OCI-M2 (cell line): ENCODE measurements around the gene NT5C3B.
"Not testable (repeated sequence)": the region's sequence is repeated elsewhere in the genome, so short reads cannot be mapped to it uniquely, and the experiment has no call there.

Experiments used
- DNase-seq: peaks from one replicate; lab custom pipeline; 2025; ENCODE audit not compliant: unreplicated experiment; lab: John Stamatoyannopoulos, UW

The NT5C3B gene

DNA sequence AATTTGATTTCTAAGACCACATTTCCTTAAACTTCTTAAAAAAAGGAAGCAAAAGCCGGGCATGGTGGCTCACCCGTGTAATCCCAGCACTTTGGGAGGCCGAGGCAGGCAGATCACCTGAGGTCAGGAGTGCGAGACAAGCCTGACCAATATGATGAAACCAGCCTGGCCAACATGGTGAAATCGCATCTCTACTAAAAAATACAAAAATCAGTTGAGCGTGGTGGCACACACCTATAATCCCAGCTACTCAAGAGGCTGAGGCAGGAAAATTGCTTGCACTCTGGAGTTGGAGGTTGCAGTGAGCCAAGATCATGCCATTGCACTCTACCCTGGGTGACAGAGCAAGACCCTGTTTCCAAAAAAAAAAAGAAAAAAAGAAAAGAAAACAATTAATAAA is 4.7 kb upstream of the NT5C3B start:
- DNase-seq: not testable (repeated sequence)

GRCh38 chr17:41839448-41839847 is 3.4 kb upstream of the NT5C3B start:
- not testable (repeated sequence) for DNase-seq

DNA sequence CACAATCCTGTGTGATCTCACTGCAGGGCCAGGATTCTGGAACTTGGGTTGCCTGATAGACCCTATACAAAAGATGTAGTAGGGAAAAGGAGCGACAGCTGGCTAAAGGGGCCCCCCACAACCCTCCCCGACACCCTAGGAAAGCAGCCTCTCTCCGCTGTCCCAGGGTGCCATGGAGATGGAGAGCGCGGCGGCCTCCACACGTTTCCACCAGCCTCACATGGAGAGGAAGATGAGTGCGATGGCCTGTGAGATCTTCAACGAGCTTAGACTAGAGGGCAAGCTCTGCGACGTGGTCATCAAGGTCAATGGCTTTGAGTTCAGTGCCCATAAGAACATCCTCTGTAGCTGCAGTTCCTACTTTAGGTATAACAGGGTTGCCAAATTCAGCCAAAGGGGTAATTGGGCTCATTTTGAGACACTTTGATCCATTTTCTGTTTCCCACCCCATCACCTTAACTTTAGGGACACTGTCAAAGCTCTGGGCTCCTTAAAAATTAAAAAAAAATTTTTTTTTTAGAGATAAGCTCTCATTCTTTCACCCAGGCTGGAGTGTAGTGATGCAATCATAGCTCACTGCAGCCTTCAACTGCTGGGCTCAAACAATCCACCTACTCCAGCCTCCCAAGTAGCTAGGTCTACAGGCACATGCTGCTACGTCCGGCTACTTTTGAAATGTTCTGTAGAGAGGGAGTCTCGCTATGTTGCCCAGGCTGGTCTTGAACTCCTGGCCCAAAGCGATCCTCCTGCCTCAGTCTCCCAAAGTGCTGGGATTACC is 1.9 kb upstream of the NT5C3B start, which contains the start of gene KLHL10:
KLHL10 (plus strand) TSS at position 65 of the 778 bp plus-strand sequence; CDS start at position 173, 108 bp downstream.
- no peak for DNase-seq

DNA sequence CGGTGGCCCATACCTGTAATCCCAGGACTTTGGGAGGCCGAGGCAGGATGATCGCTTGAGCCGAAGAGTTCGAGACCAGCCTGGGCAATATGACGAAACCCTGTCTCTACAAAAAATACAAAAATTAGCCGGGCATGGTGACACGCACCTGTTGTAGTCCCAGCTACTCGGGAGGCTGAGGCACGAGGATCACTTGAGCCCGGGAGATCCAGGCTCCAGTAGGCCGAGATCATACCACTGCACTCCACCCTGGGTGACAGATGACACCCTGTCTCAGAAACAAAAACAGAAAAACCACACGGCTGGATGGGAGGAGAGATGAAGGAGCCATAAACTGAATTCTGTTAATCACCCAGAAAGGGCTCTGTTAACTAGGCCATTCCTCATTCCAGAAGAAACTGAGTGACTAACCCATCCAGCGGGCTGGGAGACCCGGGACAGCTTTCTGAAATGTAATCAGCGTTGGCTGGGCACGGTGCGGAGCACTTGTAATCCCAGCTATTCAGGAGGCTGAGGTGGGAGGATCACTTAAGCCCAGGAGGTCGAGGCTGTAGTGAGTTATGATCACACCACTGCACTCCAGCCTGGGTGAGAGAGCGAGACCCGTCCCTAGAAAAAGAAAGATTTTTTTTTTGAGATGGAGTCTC is 641 bp upstream of the NT5C3B start:
- DNase-seq: no peak

DNA sequence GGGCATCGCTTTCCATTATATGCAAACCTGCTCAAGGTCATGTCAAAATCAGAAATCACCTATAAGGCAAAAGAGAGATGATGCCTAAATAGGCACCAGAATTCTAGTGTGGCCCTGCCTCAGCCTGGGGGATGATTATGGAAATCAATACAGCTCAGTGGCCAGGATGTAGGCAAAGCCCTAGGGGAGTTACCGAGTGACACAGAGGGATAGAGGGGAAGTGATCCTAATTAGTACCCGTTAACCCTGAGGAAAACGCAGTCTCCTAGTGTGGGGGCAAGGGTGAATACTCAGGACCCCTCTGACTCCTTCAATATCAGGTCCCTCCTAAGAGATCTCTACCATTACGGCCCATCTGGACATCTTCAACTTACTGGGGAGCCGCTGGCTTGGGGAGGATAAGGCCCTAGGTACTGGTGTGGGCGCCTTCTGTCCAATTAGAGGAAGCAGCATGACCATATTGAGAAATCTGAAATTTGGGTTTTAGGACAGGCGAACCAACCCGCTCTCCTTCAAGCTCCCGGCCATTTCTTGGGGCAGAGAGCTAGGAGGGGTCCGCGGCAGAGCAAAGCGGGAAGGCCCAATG is 725 bp downstream of the NT5C3B start:
- DNase-seq: no peak

DNA sequence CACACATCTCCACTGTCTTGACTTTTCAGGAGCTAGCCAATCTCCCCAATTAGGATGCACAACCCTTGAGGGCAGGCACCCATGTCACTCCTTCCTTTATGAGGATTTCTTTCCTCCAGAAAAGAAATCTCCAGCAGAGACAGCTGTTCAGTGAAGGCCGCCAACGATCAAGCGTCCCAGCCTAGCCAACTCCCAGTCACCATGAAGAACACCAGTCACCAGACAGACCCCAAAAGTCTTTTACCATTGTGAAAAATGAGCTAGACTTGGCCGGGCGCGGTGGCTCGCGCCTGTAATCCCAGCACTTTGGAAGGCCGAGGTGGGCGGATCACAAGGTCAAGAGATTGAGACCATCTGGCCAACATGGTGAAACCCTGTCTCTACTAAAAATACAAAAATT is 6.1 kb downstream of the NT5C3B start:
- not testable (repeated sequence) for DNase-seq

- DNase-seq: no peak
These were observed 10.7 kb downstream of the NT5C3B start for GRCh38 chr17:41825175-41825845.

DNA sequence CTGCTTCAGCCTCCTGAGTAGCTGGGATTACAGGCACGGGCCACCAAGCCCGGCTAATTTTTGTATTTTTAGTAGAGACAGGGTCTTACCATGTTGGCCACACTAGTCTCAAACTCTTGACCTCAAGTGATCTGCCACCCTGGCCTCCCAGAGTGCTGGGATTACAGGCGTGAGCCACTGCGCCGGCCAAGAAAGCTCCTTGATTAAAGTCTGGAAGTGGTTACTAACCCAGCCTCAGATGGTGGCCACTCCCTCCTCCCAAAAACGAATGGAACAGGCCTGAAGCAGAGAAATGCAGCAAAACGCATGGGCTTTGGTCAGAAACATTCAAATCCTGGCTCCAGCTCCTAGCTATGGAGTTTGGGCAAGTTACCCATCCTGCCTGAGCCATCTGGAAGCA is 11.9 kb downstream of the NT5C3B start:
- no peak for DNase-seq

GRCh38 chr17:41823580-41823979 is 12.5 kb downstream of the NT5C3B start:
- no peak for DNase-seq

- DNase-seq: no peak
These were observed 12.9 kb downstream of the NT5C3B start for GRCh38 chr17:41823141-41823524.

- no peak for DNase-seq
These were observed 13.6 kb downstream of the NT5C3B start for GRCh38 chr17:41822216-41823140.

- no peak for DNase-seq
These were observed 14.3 kb downstream of the NT5C3B start for GRCh38 chr17:41821776-41822175.

DNA sequence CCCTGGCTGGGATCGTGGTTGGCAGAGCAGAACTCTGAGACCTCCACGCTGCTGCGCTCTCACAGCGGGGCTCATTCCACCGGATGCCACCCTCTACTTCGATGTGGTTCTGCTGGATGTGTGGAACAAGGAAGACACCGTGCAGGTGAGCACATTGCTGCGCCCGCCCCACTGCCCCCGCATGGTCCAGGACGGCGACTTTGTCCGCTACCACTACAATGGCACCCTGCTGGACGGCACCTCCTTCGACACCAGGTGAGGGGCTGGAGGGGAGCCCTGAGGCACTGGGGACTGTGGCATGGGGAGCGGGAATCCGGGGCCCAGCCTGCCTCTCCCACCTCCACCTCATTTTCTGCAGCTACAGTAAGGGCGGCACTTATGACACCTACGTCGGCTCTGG is 18.0 kb downstream of the NT5C3B start:
- no peak for DNase-seq

DNA sequence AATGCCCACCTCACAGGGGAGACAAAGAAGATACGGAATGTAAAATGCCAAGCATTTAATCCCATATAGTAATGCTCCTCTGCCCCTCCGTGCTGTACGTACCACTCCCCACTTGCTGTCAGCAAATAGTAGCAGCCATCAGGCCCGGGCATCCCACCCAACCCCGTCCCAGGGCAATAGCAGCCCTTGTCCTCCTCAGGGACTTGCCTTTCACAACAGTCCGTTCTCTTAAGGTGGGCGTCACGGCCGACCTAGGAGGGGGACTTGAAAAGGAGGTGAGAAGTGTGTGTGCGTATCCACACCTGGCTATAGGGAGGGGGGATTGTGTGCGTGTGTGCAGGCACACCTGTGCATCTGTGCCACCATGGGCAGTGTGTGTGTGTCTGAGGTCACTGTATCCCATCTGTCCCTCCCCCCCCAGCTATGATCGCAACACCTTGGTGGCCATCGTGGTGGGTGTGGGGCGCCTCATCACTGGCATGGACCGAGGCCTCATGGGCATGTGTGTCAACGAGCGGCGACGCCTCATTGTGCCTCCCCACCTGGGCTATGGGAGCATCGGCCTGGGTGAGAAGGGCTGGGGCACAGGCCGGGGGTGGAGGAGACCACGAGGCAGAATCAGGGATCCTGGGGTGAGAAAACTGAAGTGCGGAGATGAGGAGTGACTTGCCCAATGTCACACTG is 19.3 kb downstream of the NT5C3B start:
- DNase-seq: no peak

DNA sequence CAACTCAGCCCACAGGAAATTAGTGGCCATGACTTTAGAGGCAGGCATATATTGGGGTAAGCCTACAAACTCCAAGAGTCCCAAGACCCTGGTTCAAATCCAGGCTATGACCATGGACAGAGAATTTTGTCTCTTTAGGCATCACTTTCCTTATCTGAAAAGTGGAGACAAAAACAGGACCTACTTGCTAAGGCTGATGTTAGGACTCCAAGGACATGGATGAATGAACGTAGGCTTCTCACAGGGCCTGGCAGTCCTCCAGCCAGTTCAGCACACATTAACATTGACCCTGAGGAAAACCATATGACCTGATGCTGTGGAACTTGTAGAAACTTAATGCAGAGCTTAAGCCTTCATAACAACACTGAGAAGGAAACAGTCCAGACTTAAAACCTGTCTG is 21.8 kb downstream of the NT5C3B start:
- DNase-seq: no peak

DNA sequence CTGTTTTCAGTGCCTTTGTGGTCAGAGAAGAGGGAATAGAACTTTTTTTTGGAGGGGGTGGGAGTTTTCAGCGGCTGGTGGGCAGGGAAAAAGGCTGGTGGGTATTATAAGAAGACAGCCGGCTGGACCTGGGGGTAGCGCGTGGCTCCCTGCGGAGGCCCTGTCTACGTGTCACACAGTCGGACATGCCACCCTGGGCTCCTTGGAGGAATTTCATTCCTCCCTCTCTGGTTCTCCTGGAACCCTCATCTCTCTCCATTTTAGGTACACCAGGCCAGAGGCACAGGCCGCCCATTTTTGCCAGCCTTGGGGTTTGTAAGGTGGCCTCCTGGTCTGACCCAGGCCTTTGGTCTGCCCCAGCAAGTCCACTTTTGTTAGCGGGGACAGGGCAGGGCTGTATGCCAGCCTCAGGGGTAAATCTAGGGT is 22.3 kb downstream of the NT5C3B start:
- DNase-seq: no peak

GRCh38 chr17:41813152-41813680 is 22.8 kb downstream of the NT5C3B start:
- DNase-seq: no peak

GRCh38 chr17:41812381-41813151 is 23.5 kb downstream of the NT5C3B start, which contains the start of gene FKBP10:
Gene FKBP10, plus strand, starts transcription at chr17:41813004. Its CDS starts 31 bp downstream, at chr17:41813035.
- DNase-seq: no peak
